HepG2 (cell line): Measurements from ENCODE around the gene LTA. TPM values are rescaled to one million over a fixed set of nuclear protein-coding genes. Genes with fewer than 3 reads are reported as not detected.

Source experiments
- EHMT2 ChIP-seq: fragments of 200-600 bp; sonication (generic); IDR thresholded peaks from 2 replicates; pipeline ENCODE4 v1.7.0; 2017; ENCODE audit warnings: antibody characterized with exemption, low read depth, low read length, borderline replicate concordance
- FOXO4 ChIP-seq: sonication (generic); formaldehyde crosslinking; conservative IDR thresholded peaks from 2 replicates; pipeline ENCODE4 v1.8.1; 2023; ENCODE audit warnings: missing genetic modification reagents
- JDP2 ChIP-seq: sonication (generic); formaldehyde crosslinking; IDR thresholded peaks from 2 replicates; pipeline ENCODE4 v1.8.1; 2022; ENCODE audit warnings: missing genetic modification reagents, borderline replicate concordance
- KLF12 ChIP-seq: sonication (generic); formaldehyde crosslinking; IDR thresholded peaks from 2 replicates; pipeline ENCODE4 v1.4.0; 2020; ENCODE audit warnings: missing genetic modification reagents, borderline replicate concordance
- MEIS2 ChIP-seq: sonication (generic); formaldehyde crosslinking; IDR thresholded peaks from 2 replicates; pipeline ENCODE4 v1.9.0; 2021; ENCODE audit warnings: mild to moderate bottlenecking, missing genetic modification reagents
- POLR2AphosphoS5 ChIP-seq: IDR thresholded peaks from 2 replicates; pipeline ENCODE4 v1.6.1; 2012; ENCODE audit warnings: low read depth, low read length
- PREB ChIP-seq: sonication (generic); formaldehyde crosslinking; IDR thresholded peaks from 2 replicates; pipeline ENCODE4 v1.4.0; 2020; ENCODE audit warnings: missing genetic modification reagents
- RBM22 ChIP-seq: fragments of 200-400 bp; formaldehyde crosslinking; optimal IDR thresholded peaks from 2 replicates; pipeline ENCODE3; 2017; ENCODE audit warnings: mild to moderate bottlenecking, low read length, moderate library complexity
- TFDP2 ChIP-seq: sonication (generic); formaldehyde crosslinking; IDR thresholded peaks from 2 replicates; pipeline ENCODE4 v1.4.0; 2020; ENCODE audit warnings: missing genetic modification reagents
- ZNF234 ChIP-seq: sonication (generic); formaldehyde crosslinking; conservative IDR thresholded peaks from 2 replicates; pipeline ENCODE4 v1.5.1; 2020; ENCODE audit warnings: mild to moderate bottlenecking, missing genetic modification reagents
- ZNF256 ChIP-seq: sonication (generic); formaldehyde crosslinking; conservative IDR thresholded peaks from 2 replicates; pipeline ENCODE4 v1.4.0; 2020; ENCODE audit warnings: missing genetic modification reagents
- ZNF263 ChIP-seq: sonication (generic); formaldehyde crosslinking; IDR thresholded peaks from 2 replicates; pipeline ENCODE4 v1.4.0; 2020; ENCODE audit warnings: missing genetic modification reagents
- ZNF264 ChIP-seq: sonication (generic); formaldehyde crosslinking; IDR thresholded peaks from 2 replicates; pipeline ENCODE4 v1.4.0; 2020; ENCODE audit warnings: missing genetic modification reagents
- ZNF713 ChIP-seq: sonication (generic); formaldehyde crosslinking; IDR thresholded peaks from 2 replicates; pipeline ENCODE4 v1.4.0; 2020; ENCODE audit warnings: mild to moderate bottlenecking, missing genetic modification reagents
- polyA plus RNA-seq, 8 experiments: library from polyadenylated mRNA; depleted of rRNA in 3 of 8; stranded (reverse) in 7 of 8; unstranded in 1 of 8; fragments of >200 nt; fragmentation: Illumina TruSeq in 4 of 8; extraction: Trizol in 4 of 8; gene quantifications; 2 replicates each; pipeline versions ENCODE4 v1.2.1 to v1.2.3, GENCODE V29; 2011 to 2016; ENCODE audit warnings: low read depth in 4 of 8, missing spikeins in 1 of 8, mixed read lengths in 1 of 8; ENCODE audit not compliant: insufficient read depth in 1 of 8
- total RNA-seq, 5 experiments: library from RNA; depleted of rRNA; stranded (reverse); fragments of >200 nt; fragmentation: Illumina TruSeq; extraction: Trizol; gene quantifications; 2 replicates each; pipeline ENCODE4 v1.2.3, GENCODE V29; 2016; ENCODE audit warnings: low read depth in 1 of 5

Gene LTA
- total and polyA plus RNA-seq, 2 of the 13 experiments (the other 11 are each of a cell fraction or from before 2014, with no cell fraction given): 0.09 TPM; not detected in 1

DNA sequence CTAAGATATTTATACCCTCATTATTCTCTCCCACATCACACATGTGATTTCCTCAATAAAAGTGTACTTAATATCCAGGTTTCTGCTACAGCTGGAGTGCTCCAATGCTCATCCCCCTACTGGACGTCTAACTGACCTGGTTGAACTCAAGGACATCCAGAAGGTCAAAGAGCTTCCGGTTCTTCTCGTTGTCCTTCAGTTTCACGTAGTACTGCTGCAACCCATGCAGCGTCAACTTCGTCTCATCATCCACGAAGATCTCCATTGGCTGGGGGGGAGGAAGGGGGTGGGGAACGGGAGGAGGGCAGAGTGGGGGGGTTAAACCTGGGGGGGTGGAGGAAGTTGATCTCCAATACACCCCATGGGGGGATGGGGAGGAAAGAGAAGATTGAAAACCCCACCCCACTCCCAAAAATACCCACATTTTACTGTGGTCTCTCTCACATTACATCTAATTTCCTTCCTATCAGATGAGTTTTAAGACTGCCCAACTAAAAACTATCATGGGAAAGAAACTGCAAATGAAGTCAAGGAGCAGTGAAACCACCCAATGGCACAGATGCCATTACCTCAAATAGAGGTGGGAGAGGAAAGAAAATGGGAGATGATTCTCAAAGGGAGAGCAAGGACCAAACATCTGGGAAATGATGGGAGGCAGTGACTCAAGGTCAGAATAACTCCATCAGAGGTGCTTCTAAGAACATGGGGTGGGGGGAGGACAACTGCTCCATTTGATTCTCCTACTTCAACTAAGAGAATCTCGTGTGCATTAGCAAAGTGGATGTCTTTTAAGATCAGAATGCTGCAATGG, 39.2 kb upstream of the LTA start (continued):
- TF ChIP-seq FOXO4 (CRISPR knock-in tag) (0 out of 2 replicates have a peak, but pooled peaks have one; percentile 39), POLR2AphosphoS5 (peak; percentile 14; the same call in 1 of the 2 replicates), RBM22 (peak; percentile 73), PREB (CRISPR knock-in tag) (no peak), MEIS2 (CRISPR knock-in tag) (no peak), KLF12 (no peak), ZNF263 (CRISPR knock-in tag) (peak; percentile 44; the same call in 1 of the 2 replicates), EHMT2 (no peak), ZNF256 (no peak), ZNF234 (no peak), JDP2 (CRISPR knock-in tag) (no peak), TFDP2 (CRISPR knock-in tag) (no peak), ZNF713 (CRISPR knock-in tag) (no peak), ZNF264 (no peak)
